Measurements from ENCODE around the gene KBTBD4. TPM values are rescaled to one million over a fixed set of nuclear protein-coding genes. Genes with fewer than 3 reads are reported as not detected.
"Not testable (repeated sequence)": the region's sequence is repeated elsewhere in the genome, so short reads cannot be mapped to it uniquely, and the experiment has no call there.

The KBTBD4 gene
- total RNA-seq, 4 donors from 2014 or later: 9.7 to 36.3 (median 18.5) TPM

GRCh38 chr11:47527186-47527585, 51.6 kb downstream of the KBTBD4 start:
- no peak for DNase-seq
- intact Hi-C loops (cut with DNase I; ENCODE audit: low total_unique reads): no loop called here
- H3K27ac ChIP-seq: peak overlapping the region in 1 of 2 donors; percentile 93
- H3K36me3 ChIP-seq: no peaks in the 10 kb centered on the region
- no peaks in the 10 kb centered on the region for H3K27me3 ChIP-seq
- no peak overlapping the region for H3K4me3 ChIP-seq
- no peaks in the 10 kb centered on the region for H3K9me3 ChIP-seq
- peaks cover 2 to 11% of the 10 kb centered on the region in 2 donors for H3K4me1 ChIP-seq
- TF ChIP-seq POLR2A (IDR thresholded peaks at IDR 0.05): no peak
- TF ChIP-seq CTCF (IDR thresholded peaks at IDR 0.05): no peak

GRCh38 chr11:47526032-47526431, 52.7 kb downstream of the KBTBD4 start:
- H3K27ac ChIP-seq: peak overlapping the region; percentile 77 to 93
- H3K4me1 ChIP-seq; H3K9me3 ChIP-seq; H3K27me3 ChIP-seq; H3K36me3 ChIP-seq; DNase-seq; intact Hi-C loops (cut with DNase I; ENCODE audit: low total_unique reads); H3K4me3 ChIP-seq: not testable (repeated sequence)

- Histone ChIP-seq H3K27me3 (no peaks in the 10 kb centered on the region), H3K27ac (peak overlapping the region; percentile 77 to 93), H3K9me3 (no peaks in the 10 kb centered on the region), H3K36me3 (no peaks in the 10 kb centered on the region), H3K4me3 (peak overlapping the region in 1 of 2 donors; percentile 4), H3K4me1 (peaks cover 12 to 15% of the 10 kb centered on the region in 2 donors)
- intact Hi-C loops (cut with DNase I; ENCODE audit: low total_unique reads): no loop called here
- peak in 1 of 2 donors; percentile 30 for DNase-seq
- TF ChIP-seq CTCF (IDR thresholded peaks at IDR 0.05) (no peak), POLR2A (IDR thresholded peaks at IDR 0.05) (peak in 1 of 2 donors; percentile 21)
Observed at GRCh38 chr11:47524291-47524874, 54.4 kb downstream of the KBTBD4 start.

- Histone ChIP-seq H3K36me3 (no peaks in the 10 kb centered on the region), H3K9me3 (no peaks in the 10 kb centered on the region), H3K27ac (peak overlapping the region; percentile 77 to 93), H3K27me3 (no peaks in the 10 kb centered on the region), H3K4me3 (peak overlapping the region; percentile 2 to 4), H3K4me1 (peaks cover 12 to 17% of the 10 kb centered on the region in 2 donors)
- no peak for TF ChIP-seq POLR2A (IDR thresholded peaks at IDR 0.05)
- TF ChIP-seq CTCF (IDR thresholded peaks at IDR 0.05): no peak
- intact Hi-C loops (cut with DNase I; ENCODE audit: low total_unique reads): no loop called here
- DNase-seq: peak; percentile 40 to 78
Observed at GRCh38 chr11:47523490-47524225, 55.1 kb downstream of the KBTBD4 start.

Small RNA genes within 50 kb of the gene (small RNA-seq; reads per million reads assigned to genes)
- not detected for gene RN7SL652P
- gene RNU5E-10P: not detected

Other genes with a start within 250 kb of the KBTBD4 start
- under 1 TPM in 2 of 4 donors, not detected in 2; 0.09 to 0.14 TPM for gene MYBPC3, start 226.3 kb downstream of the KBTBD4 start, total RNA-seq
- 1 to 10 TPM; 4.9 to 9.7 (median 7.6) TPM for gene SPI1, start 200.4 kb downstream of the KBTBD4 start, total RNA-seq
- gene SLC39A13, start 170.4 kb downstream of the KBTBD4 start, total RNA-seq: 10 to 100 TPM; 30.9 to 79.2 (median 64.2) TPM
- gene PSMC3, start 152.5 kb downstream of the KBTBD4 start, total RNA-seq: 100 to 1,000 TPM in 1 of 4 donors, 10 to 100 TPM in 3; 43.8 to 161 (median 96.2) TPM
- gene RAPSN, start 129.8 kb downstream of the KBTBD4 start, total RNA-seq: under 1 TPM in 1 of 4 donors, not detected in 3; 0.41 TPM
- gene CELF1, start 25.8 kb downstream of the KBTBD4 start, total RNA-seq: 100 to 1,000 TPM in 3 of 4 donors, 10 to 100 TPM in 1; 51.2 to 138 (median 121) TPM
- 10 to 100 TPM; 28.5 to 74.4 (median 48.7) TPM for gene PTPMT1, start 13.4 kb downstream of the KBTBD4 start, total RNA-seq
- gene NDUFS3, start 104 bp upstream of the KBTBD4 start, total RNA-seq: 10 to 100 TPM; 59.2 to 67.6 (median 62.5) TPM
- gene FAM180B, start 7.7 kb upstream of the KBTBD4 start, total RNA-seq: under 1 TPM in 2 of 4 donors, not detected in 2; 0.21 to 0.30 TPM
- gene C1QTNF4, start 15.4 kb upstream of the KBTBD4 start, total RNA-seq: 10 to 100 TPM in 3 of 4 donors, 1 to 10 TPM in 1; 5.0 to 15.4 (median 14.8) TPM
- 10 to 100 TPM; 24.8 to 65.6 (median 49.5) TPM for gene MTCH2, start 63.6 kb upstream of the KBTBD4 start, total RNA-seq
- gene AGBL2, start 136.4 kb upstream of the KBTBD4 start, total RNA-seq: 10 to 100 TPM in 1 of 4 donors, 1 to 10 TPM in 3; 1.3 to 45.6 (median 2.6) TPM
- 100 to 1,000 TPM; 147 to 442 (median 202) TPM for gene FNBP4, start 188.4 kb upstream of the KBTBD4 start, total RNA-seq